Activated gamma-delta T cell treated with anti-CD3 and anti-CD28 coated beads, Interleukin-2, amount 50 U/mL, for 16 hours (primary cell): ENCODE data around the gene C1orf226.

Experiments
- DNase-seq: peaks from one replicate; pipeline ENCODE4 v3.0.0-alpha.2; 2020; ENCODE audit warnings: low read depth

Gene C1orf226

GRCh38 chr1:162384601-162385279 is 3.2 kb downstream of the C1orf226 start:
- no peak for DNase-seq

DNA sequence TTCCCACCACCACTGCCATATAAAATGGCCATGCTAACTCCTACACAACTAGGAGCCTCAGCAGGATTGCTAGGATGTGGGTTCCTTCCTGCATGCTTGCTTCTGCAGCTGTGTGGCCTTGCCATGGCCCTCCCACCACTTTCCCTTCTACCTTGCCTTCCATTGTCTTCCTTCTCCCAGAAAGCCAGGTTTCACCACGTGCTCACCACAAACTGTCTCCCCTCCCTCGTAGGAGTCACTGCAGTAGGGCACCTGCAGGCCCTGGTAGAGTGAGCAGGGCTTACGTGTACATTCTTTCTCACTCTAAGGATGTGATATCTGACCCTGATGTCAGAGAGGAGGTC is 3.7 kb downstream of the C1orf226 start:
- DNase-seq: no peak

DNA sequence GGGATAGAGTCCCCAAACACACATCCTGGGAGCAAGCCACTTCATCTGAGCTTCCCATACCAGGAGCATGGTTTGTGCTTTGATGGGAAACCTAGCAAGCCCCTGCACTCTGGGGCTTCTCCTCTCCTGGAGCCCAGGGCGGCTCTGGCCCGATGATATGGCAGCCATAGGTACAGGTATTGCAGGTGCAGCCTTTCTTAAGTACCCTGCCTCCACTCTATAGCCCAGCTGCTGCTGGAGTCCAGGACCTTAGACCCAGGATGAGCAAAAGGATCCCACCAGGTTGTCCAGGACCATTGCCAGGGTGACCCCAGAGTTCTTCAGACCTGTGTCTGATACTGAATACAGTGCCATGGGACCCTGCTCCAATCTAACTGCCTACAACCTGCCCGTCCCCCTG is 4.2 kb downstream of the C1orf226 start:
- no peak for DNase-seq

DNA sequence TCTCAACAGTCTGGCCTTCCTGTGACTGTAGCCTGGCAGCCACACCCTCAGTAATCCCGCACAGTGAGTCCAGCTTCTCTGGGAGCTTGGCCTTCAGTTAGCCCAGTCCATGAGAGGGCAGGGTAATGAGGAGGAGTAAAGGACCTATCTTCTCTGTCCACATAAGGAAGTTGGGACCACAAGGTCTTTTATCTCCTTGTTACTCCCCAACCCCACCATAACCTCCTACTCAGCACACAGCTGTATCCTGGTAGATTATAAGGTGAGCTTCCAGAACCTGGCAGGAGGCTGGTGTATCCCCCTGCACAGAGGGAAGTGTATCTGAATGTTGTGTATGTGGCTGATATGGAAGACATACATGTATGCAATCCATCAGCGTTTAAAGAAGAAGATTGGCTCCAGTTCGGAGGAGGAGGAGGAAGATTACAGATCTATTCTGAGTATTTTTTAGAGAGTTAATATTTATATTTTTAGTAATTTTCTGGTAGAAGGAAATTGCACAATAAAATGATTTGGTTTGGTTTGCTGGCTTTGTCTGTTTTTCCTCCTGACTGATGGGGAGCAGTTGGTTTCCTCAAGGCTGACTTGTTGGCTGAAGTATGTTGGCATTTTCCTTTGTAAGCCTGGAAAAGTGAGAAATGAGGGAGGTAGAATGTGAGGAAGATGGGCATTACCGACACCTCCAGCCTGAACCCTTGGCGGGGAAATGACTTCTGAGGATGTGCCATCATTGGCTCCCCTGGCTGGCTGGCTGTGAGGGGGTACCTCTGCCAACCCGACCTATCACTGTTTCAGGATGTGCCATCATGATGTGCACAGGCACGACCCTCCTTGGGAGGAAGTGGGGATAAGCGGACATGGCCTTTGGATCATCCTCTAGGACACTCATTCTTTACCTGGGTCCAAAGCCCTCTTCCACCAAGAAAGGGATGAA is 5.0 kb downstream of the C1orf226 start:
- DNase-seq: no peak

DNA sequence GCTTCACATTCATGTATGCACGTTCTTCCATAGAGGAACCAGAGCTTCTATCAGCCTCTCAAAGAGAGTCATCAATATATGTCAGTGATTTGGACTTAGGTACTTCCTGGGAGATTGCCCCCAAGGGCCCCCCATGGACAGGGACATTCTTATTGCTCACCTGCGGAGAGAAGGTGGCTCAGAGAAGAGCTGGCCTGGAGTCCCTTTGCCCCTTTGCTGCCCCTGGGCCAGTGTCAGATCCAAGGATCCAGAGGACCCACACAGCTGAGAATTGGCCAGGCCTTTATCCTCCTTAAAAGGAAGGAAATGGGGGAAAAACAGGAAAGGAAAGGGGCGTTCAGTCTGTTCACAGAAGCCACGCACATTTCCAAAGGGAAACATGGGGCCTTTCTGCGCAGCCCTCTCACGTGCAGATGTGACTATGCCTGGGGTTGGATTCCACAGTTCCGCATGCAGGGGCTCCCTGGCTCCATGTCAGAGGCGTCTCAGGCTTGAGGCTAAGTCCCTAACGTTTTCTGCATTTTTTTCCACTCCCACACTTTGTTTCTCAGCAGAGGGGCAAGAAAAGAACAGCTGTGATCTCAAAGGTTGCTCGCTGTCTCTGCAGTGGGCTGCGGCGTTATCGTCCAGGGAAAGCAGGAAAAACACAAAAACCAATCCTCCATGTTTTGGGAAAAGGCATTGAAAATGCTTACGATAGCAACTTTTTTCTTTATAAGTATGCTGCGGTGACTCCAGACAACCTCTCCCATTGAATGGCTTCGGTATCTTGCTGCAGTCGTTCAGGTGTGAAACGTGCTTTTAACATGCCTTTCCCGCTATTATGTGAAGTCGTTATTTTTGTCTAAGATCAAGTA is 5.9 kb downstream of the C1orf226 start:
- DNase-seq: no peak

GRCh38 chr1:162388083-162388594 is 6.6 kb downstream of the C1orf226 start:
- DNase-seq: no peak

GRCh38 chr1:162388615-162389014 is 7.1 kb downstream of the C1orf226 start:
- no peak for DNase-seq

- DNase-seq: no peak
Observed at GRCh38 chr1:162389021-162389818, 7.7 kb downstream of the C1orf226 start.

GRCh38 chr1:162389971-162390370 is 8.4 kb downstream of the C1orf226 start:
- DNase-seq: no peak

GRCh38 chr1:162390396-162391185 is 9.1 kb downstream of the C1orf226 start:
- no peak for DNase-seq

GRCh38 chr1:162391790-162392563 is 10.4 kb downstream of the C1orf226 start:
- DNase-seq: no peak

GRCh38 chr1:162396201-162396906 is 14.8 kb downstream of the C1orf226 start:
- no peak for DNase-seq

- no peak for DNase-seq
Observed at GRCh38 chr1:162397039-162397448, 15.5 kb downstream of the C1orf226 start.

DNA sequence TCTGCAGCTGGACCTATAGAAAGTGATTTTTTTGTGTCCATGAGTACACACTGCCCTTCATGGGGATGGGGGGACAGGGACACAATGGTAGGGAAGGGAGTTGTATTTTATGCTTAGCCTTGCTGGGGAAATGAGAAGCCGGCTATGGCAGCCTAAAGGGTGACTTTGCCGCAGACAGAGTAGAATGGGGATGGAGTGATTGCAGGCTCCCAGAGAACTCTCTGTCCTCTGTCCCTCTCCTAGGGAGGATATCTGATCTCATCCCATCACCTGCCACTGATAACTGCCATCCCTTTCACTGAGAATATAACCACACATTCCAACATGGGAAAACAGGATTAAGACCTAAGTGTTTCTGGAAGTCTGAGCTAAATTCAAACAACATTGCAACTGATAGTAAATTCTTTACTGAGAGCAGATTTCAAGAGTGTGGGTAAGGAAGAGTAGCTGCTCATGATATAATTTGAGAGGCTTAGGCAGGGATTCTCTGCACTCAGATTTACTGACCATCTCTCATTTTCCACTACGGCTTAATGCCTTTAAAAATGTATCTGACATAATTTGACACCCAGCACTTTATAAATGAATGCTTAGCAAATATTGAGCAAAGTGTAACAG is 16.5 kb downstream of the C1orf226 start:
- DNase-seq: no peak

DNA sequence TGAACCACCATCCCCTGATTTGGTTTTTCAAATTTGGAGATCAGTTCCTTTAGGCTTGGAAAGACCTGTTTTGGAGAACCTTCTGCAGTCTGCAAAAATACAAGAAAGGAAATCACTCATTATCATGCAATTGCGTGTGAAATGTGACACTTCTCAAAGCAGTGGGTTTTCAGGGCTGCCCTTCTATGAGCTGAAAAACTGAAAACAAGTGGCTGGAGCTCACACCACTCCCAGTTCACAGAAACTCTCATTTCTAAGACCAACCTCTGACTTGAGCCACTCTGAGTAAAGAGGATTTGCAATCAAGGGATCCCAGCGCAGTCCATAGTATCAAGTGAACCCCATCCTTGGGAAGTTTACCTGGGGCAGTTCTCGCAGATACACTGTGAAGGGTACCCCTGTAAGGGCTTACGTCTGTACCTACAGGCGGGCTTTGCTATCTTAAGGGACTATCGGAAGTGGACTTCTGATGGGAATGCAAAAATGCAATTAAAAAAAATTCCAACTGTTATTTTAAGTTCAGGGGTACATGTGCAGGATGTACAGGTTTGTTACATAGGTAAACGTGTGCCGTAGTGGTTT is 17.6 kb downstream of the C1orf226 start:
- no peak for DNase-seq

DNA sequence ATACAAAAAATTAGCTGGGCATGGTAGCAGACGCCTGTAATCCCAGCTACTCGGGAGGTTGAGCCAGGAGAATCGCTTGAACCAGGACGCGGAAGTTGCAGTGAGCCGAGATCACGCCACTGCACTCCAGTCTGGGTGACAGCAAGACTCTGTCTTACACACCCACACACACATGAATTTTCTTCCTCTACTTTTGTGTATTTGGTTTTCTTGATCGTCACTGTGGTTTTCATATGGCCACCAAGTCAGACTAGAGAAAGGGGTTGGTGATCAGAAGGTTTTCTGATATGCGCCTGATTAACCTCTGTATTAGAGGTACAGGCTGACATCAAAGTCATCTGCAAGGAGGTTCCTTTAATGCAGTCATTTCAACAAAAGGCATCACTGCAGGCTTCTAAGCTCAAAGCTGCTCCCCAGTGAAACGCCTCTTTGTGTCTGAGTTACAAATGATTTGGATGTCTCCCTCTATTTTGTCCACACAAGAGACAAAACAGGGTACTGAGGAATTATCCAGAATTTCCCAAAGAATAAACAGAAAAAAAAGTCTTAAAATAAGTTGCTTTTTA is 19.3 kb downstream of the C1orf226 start:
- DNase-seq: no peak

GRCh38 chr1:162404550-162405160 is 23.1 kb downstream of the C1orf226 start:
- no peak for DNase-seq

GRCh38 chr1:162405800-162406199 is 24.3 kb downstream of the C1orf226 start:
- DNase-seq: no peak
